OCI-LY1 (cell line): Measurements from ENCODE around the gene KIF2B.

ENCODE experiments used
- EZH2 ChIP-seq: fragments of 200-600 bp; sonication (generic), shearing (Covaris generic); IDR thresholded peaks from 2 replicates; pipeline ENCODE4 v1.8.0; 2017; ENCODE audit warnings: borderline replicate concordance, mixed run types, mild to moderate bottlenecking, antibody characterized with exemption, low read length, moderate library complexity, mixed read lengths
- TF ChIP-seq, protein P1 (sequence below): fragments of 200-600 bp; sonication (generic), shearing (Covaris generic); IDR thresholded peaks from 2 replicates; pipeline ENCODE4 v1.5.1; 2017; ENCODE audit warnings: mild to moderate bottlenecking, antibody characterized with exemption, low read length, moderate library complexity, mixed read lengths

DNA sequence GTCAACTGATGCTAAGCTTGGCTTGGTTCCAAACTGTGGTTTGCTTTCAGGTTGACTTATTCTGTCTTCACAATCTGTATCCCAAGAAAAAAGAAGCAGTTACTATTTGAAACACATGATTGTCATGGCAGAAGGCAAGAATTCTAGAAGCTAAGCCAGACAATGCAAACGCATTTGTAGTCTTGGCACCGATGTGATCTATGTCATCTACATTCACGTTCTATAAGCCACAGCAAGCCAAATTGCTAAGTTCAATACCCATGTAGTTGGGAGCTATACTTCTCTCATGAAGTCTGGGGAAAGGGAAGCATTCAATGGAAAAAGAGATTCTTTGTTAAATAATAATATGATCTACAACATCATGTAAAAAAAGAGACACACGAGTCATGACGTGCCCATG is 18.3 kb upstream of the KIF2B start:
- TF ChIP-seq, protein P1, sequence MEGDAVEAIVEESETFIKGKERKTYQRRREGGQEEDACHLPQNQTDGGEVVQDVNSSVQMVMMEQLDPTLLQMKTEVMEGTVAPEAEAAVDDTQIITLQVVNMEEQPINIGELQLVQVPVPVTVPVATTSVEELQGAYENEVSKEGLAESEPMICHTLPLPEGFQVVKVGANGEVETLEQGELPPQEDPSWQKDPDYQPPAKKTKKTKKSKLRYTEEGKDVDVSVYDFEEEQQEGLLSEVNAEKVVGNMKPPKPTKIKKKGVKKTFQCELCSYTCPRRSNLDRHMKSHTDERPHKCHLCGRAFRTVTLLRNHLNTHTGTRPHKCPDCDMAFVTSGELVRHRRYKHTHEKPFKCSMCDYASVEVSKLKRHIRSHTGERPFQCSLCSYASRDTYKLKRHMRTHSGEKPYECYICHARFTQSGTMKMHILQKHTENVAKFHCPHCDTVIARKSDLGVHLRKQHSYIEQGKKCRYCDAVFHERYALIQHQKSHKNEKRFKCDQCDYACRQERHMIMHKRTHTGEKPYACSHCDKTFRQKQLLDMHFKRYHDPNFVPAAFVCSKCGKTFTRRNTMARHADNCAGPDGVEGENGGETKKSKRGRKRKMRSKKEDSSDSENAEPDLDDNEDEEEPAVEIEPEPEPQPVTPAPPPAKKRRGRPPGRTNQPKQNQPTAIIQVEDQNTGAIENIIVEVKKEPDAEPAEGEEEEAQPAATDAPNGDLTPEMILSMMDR = no peak
- TF ChIP-seq EZH2 = no peak
